ENCODE measurements around the gene RFLNA. TPM values are rescaled to one million over a fixed set of nuclear protein-coding genes. Genes with fewer than 3 reads are reported as not detected.

RFLNA gene
- total RNA-seq, 2 donors from 2014 or later, result 0.26 TPM; not detected in 1

DNA sequence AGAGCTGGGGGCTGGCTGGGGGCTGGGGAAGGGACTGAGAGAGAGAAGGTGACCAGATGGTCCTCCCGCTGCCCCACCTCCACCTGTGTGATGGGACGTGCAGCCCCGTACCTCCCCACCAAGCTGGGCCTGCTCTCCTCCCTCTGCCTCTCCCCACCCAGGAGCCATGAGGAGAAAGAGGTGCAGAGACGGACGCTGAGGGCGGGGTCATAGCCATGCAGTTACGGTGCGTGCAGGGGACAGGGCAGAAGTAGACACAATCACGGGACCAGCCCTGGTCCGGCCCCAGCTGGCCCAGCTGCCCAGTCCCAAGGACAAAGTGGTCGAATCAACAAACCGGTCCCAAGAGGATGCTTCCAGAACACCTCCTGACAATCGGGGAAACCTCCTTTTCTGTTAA is 33.2 kb downstream of the RFLNA start:
- H3K4me3 ChIP-seq, result no peak overlapping the region
- TF ChIP-seq POLR2A (IDR thresholded peaks at IDR 0.05), result no peak
- TF ChIP-seq, protein P1, sequence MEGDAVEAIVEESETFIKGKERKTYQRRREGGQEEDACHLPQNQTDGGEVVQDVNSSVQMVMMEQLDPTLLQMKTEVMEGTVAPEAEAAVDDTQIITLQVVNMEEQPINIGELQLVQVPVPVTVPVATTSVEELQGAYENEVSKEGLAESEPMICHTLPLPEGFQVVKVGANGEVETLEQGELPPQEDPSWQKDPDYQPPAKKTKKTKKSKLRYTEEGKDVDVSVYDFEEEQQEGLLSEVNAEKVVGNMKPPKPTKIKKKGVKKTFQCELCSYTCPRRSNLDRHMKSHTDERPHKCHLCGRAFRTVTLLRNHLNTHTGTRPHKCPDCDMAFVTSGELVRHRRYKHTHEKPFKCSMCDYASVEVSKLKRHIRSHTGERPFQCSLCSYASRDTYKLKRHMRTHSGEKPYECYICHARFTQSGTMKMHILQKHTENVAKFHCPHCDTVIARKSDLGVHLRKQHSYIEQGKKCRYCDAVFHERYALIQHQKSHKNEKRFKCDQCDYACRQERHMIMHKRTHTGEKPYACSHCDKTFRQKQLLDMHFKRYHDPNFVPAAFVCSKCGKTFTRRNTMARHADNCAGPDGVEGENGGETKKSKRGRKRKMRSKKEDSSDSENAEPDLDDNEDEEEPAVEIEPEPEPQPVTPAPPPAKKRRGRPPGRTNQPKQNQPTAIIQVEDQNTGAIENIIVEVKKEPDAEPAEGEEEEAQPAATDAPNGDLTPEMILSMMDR (IDR thresholded peaks at IDR 0.05), result no peak
- H3K27me3 ChIP-seq, result no peaks in the 10 kb centered on the region
- peaks cover 0 to 11% (median 0%) of the 10 kb centered on the region in 3 donors for H3K9me3 ChIP-seq
- H3K36me3 ChIP-seq (replicated peaks in 1 of 2; ENCODE audit: insufficient read depth in 1 of 2, low read depth in 2 of 2), result peaks cover 30 to 37% of the 10 kb centered on the region in 2 donors
- ATAC-seq (no peak), DNase-seq (no peak)
- no peak overlapping the region for H3K27ac ChIP-seq
- no peaks in the 10 kb centered on the region for H3K4me1 ChIP-seq
- intact Hi-C loops (cut with DNase I), result no loop called here
- 80 to 84% methylated on average over 8 to 13 of the region's 13 CpGs for WGBS, 2 donors

DNA sequence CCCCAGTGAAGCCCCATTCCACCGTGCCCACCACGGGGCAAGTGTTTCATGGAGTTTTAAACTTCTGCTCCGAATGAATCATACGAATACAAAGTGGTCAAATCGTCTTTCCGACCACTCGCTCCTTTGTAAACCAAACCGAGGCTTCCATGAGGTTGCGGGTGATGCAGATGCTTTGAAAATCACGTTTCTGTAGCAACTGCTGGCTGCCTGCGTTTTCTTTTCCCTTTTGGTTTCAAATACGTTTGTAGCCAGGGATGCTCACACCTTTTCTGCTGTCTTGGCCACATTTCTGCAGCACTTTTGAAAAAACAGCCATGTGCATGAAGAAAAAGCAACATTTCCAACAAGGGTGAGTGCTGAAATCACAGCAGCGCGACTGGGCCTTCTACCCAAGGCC is 33.7 kb downstream of the RFLNA start:
- intact Hi-C loops (cut with DNase I), result no loop called here
- peaks cover 30 to 37% of the 10 kb centered on the region in 2 donors for H3K36me3 ChIP-seq (replicated peaks in 1 of 2; ENCODE audit: insufficient read depth in 1 of 2, low read depth in 2 of 2)

DNA sequence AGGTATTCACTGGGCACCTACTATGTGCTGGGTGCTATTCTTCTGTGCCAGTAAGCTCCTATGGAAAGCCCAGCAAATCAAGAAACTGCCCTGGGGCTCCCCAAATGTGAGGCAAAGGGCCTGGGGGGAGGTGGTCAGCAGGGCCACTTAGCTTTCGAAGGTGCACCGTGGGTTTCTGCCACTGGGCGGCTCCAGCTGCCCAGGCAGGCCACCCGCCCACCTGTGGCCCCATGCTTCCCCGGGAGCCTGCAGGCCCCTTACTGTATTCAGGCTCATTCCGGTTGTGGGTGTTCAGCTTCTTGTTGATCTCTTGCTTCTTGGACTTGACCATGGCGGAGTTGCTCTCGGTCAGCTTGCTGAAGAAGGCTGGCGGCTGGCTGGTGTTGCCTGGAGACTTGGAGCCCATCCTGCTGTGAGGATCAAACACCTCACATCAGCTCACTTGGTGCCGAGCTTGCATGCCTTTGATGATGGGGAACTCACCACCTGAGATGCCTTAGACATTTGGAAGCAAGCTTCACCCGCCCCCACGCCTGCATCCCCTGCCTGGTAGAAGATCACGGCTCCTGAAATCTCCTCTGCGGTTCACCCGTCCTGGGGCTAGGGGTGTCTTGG is 37.3 kb downstream of the RFLNA start:
- WGBS, 2 donors, result 92 to 95% methylated on average over 6 to 14 of the region's 15 CpGs
- H3K9me3 ChIP-seq, result no peaks in the 10 kb centered on the region
- no peak for ATAC-seq
- peaks cover 16 to 46% of the 10 kb centered on the region in 2 donors for H3K36me3 ChIP-seq (replicated peaks in 1 of 2; ENCODE audit: insufficient read depth in 1 of 2, low read depth in 2 of 2)
- H3K4me1 ChIP-seq, result no peaks in the 10 kb centered on the region
- no peak overlapping the region for H3K4me3 ChIP-seq
- no peak overlapping the region for H3K27ac ChIP-seq
- no peaks in the 10 kb centered on the region for H3K27me3 ChIP-seq
- TF ChIP-seq, protein P1 (IDR thresholded peaks at IDR 0.05), result peak in 1 of 7 experiments; percentile 6
- no peak for TF ChIP-seq POLR2A (IDR thresholded peaks at IDR 0.05)
- intact Hi-C loops (cut with DNase I), result no loop called here
- no peak for DNase-seq

More for the DNA sequence above, 33.7 kb downstream of the RFLNA start:
- H3K4me3 ChIP-seq, result no peak overlapping the region
- no peak for TF ChIP-seq POLR2A (IDR thresholded peaks at IDR 0.05)
- TF ChIP-seq, protein P1 (IDR thresholded peaks at IDR 0.05), result no peak
- H3K27me3 ChIP-seq, result no peaks in the 10 kb centered on the region
- peaks cover 0 to 7% (median 0%) of the 10 kb centered on the region in 3 donors for H3K9me3 ChIP-seq
- DNase-seq (no peak), ATAC-seq (no peak)
- no peaks in the 10 kb centered on the region for H3K4me1 ChIP-seq
- 82 to 89% methylated on average over 14 of the region's 14 CpGs for WGBS, 2 donors
- H3K27ac ChIP-seq, result no peak overlapping the region

DNA sequence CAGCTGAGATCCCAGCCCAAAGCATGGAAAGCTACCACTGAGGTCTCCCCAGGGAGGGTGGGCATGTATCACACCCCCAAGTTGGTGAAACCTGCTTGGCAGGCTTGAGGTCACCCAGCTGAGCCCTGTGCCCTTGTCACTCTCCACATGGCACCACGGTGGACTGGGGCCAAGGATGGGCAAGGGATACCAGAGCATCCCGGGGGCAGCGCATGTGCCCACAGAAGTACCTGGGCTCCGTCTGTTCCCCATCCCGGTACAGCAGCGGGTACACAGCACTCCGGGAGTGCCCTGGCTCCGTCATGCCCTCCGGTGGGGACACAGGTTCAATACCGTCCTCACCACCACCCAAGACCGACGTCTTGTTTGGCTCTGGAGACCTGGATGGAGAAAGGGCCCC is 38.0 kb downstream of the RFLNA start:
- H3K36me3 ChIP-seq (replicated peaks in 1 of 2; ENCODE audit: insufficient read depth in 1 of 2, low read depth in 2 of 2), result peaks cover 16 to 50% of the 10 kb centered on the region in 2 donors
- 92 to 93% methylated on average over 3 to 12 of the region's 12 CpGs for WGBS, 2 donors

More for the DNA sequence above, 38.0 kb downstream of the RFLNA start:
- no peak for ATAC-seq
- DNase-seq, result no peak
- H3K9me3 ChIP-seq, result no peaks in the 10 kb centered on the region
- H3K27ac ChIP-seq, result no peak overlapping the region
- no peaks in the 10 kb centered on the region for H3K4me1 ChIP-seq
- H3K4me3 ChIP-seq, result no peak overlapping the region
- intact Hi-C loops (cut with DNase I), result no loop called here
- H3K27me3 ChIP-seq, result no peaks in the 10 kb centered on the region
- TF ChIP-seq, protein P1 (IDR thresholded peaks at IDR 0.05), result no peak
- TF ChIP-seq POLR2A (IDR thresholded peaks at IDR 0.05), result no peak

All from body of pancreas (tissue), 4 donors.